Measurements from ENCODE around the gene SEMA3G.

The SEMA3G gene

GRCh38 chr3:52393959-52394670, 50.8 kb downstream of the SEMA3G start:
- no peak for DNase-seq

- no peak for DNase-seq
These were observed 51.6 kb downstream of the SEMA3G start for GRCh38 chr3:52393131-52393807.

- DNase-seq, result no peak
These were observed 52.5 kb downstream of the SEMA3G start for GRCh38 chr3:52392216-52392930.

GRCh38 chr3:52391096-52391495, 53.8 kb downstream of the SEMA3G start:
- no peak for DNase-seq

- no peak for DNase-seq
These were observed 56.0 kb downstream of the SEMA3G start for GRCh38 chr3:52388933-52389332.

GRCh38 chr3:52388348-52388821, 56.5 kb downstream of the SEMA3G start:
- no peak for DNase-seq

GRCh38 chr3:52387481-52387880, 57.4 kb downstream of the SEMA3G start:
- DNase-seq, result no peak

- DNase-seq, result peak; percentile 47
These were observed 59.7 kb downstream of the SEMA3G start for GRCh38 chr3:52385157-52385556.

GRCh38 chr3:52384019-52384761, 60.7 kb downstream of the SEMA3G start:
- no peak for DNase-seq

GRCh38 chr3:52383446-52383845, 61.5 kb downstream of the SEMA3G start:
- DNase-seq, result no peak
